Measurements from ENCODE around the gene CSGALNACT2. TPM values are rescaled to one million over a fixed set of nuclear protein-coding genes. Genes with fewer than 3 reads are reported as not detected.

CSGALNACT2 gene
- total RNA-seq, 1 experiment from 2014 or later: 8.9 TPM

DNA sequence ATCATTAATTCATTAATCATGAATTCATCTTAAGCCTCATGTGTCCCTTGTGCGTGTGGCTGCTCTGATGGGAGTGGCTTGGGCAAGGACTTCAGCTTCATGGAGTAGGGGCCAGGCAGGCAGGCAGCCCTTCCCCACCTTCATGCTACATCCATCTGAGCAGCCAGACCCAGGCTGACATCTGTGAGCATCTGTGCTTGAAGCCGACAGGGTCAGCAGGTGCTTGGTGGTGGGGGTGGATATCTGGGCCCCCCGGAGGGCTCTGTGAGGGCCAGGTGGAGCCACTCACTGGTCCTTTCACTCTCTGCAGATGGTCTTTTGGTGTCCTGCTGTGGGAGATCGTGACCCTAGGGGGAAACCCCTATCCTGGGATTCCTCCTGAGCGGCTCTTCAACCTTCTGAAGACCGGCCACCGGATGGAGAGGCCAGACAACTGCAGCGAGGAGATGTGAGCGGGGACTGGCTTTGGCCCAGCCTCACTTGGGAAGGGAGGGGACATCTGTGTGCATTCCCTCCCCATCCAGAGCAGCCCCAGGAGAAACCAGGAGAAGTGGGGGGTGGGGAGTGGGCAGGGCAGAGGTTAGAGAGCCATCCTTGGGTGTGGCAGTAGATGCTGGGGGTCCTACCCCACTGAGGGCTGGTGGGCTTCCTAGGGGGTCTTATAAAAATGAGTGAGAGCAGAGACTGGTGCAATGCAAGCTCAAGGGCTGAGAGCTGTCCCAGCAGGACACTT, 14.7 kb upstream of the CSGALNACT2 start:
- TF ChIP-seq, protein P1, sequence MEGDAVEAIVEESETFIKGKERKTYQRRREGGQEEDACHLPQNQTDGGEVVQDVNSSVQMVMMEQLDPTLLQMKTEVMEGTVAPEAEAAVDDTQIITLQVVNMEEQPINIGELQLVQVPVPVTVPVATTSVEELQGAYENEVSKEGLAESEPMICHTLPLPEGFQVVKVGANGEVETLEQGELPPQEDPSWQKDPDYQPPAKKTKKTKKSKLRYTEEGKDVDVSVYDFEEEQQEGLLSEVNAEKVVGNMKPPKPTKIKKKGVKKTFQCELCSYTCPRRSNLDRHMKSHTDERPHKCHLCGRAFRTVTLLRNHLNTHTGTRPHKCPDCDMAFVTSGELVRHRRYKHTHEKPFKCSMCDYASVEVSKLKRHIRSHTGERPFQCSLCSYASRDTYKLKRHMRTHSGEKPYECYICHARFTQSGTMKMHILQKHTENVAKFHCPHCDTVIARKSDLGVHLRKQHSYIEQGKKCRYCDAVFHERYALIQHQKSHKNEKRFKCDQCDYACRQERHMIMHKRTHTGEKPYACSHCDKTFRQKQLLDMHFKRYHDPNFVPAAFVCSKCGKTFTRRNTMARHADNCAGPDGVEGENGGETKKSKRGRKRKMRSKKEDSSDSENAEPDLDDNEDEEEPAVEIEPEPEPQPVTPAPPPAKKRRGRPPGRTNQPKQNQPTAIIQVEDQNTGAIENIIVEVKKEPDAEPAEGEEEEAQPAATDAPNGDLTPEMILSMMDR (conservative IDR thresholded peaks at IDR 0.05): no peak
- Histone ChIP-seq H3K23me2 (ENCODE audit: insufficient read length, low read depth, low read length, poor library complexity, severe bottlenecking) (peaks cover 2% of the 10 kb centered on the region), H3K18ac (ENCODE audit: insufficient read length, low read depth, low read length) (no peak overlapping the region), H3K56ac (ENCODE audit: insufficient read length, low read depth, low read length) (no peak overlapping the region), H2BK5ac (ENCODE audit: insufficient read length, low read length) (no peak overlapping the region), H3K4me2 (ENCODE audit: insufficient read depth, insufficient read length, low read length) (no peak overlapping the region), H4K8ac (replicated peaks; ENCODE audit: insufficient read length, low read depth, low read length) (no peak overlapping the region), H3K27me3 (ENCODE audit: insufficient read depth, low read length) (no peaks in the 10 kb centered on the region), H3K9me3 (ENCODE audit: control insufficient read depth, low read depth, low read length) (no peaks in the 10 kb centered on the region), H3K4ac (ENCODE audit: low read depth, low read length) (no peak overlapping the region), H3K23ac (ENCODE audit: insufficient read length, low read depth, low read length) (no peak overlapping the region), H3K79me2 (ENCODE audit: insufficient read depth, low read length) (no peaks in the 10 kb centered on the region), H4K91ac (ENCODE audit: insufficient read length, low read depth, low read length) (no peak overlapping the region), H4K5ac (ENCODE audit: insufficient read length, low read depth, low read length) (no peak overlapping the region), H2BK20ac (ENCODE audit: low read depth, low read length, poor library complexity, severe bottlenecking) (no peak overlapping the region), H2AFZ (ENCODE audit: low read length) (no peak overlapping the region), H2BK15ac (ENCODE audit: low read depth, low read length) (no peak overlapping the region), H3K79me1 (ENCODE audit: insufficient read depth, low read depth, low read length, poor library complexity, severe bottlenecking) (no peaks in the 10 kb centered on the region), H2AK5ac (ENCODE audit: insufficient read length, low read length) (no peak overlapping the region), H3K27ac (ENCODE audit: insufficient read length, low read depth, low read length) (no peak overlapping the region), H2BK120ac (ENCODE audit: low read depth, low read length, poor library complexity, severe bottlenecking) (no peak overlapping the region), H3K4me1 (ENCODE audit: insufficient read depth, low read length) (no peaks in the 10 kb centered on the region), H3K14ac (ENCODE audit: insufficient read depth, low read length) (no peak overlapping the region; the same call in 1 of the 2 replicates), H4K20me1 (ENCODE audit: control insufficient read depth, insufficient read depth, insufficient read length) (no peaks in the 10 kb centered on the region), H3T11ph (ENCODE audit: low read length) (no peak overlapping the region), H2BK12ac (ENCODE audit: insufficient read length, low read depth, low read length) (no peak overlapping the region), H3K9ac (ENCODE audit: extremely low read depth, insufficient read length, low read length) (no peak overlapping the region)
- no peak overlapping the region for H3K4me3 Mint-ChIP-seq
- no peaks in the 10 kb centered on the region for H3K9me3 Mint-ChIP-seq
- no peaks in the 10 kb centered on the region; the same call in 1 of the 2 replicates for H3K27me3 Mint-ChIP-seq (ENCODE audit: low read depth)
- H3K27ac Mint-ChIP-seq: no peak overlapping the region
- peaks cover 0 to 10% (median 7%) of the 10 kb centered on the region in 3 experiments; a peak in 4 of 7 replicates for H3K36me3 Mint-ChIP-seq (ENCODE audit: insufficient read depth in 1 of 3, low read depth in 3 of 3)
- DNase-seq: peak; percentile 13
- WGBS (ENCODE audit: extremely low coverage, insufficient read length, low lambda C conversion rate): no CpG with 5 or more reads among the region's 9 CpGs
- no peaks in the 10 kb centered on the region for H3K4me1 Mint-ChIP-seq
